Smooth muscle cell (in vitro differentiated cells): ENCODE measurements around the gene PIK3C2B. TPM values are rescaled to one million over a fixed set of nuclear protein-coding genes. Genes with fewer than 3 reads are reported as not detected.

Source experiments
- DNase-seq: peaks from one replicate; lab custom pipeline; 2025; ENCODE audit not compliant: unreplicated experiment; lab: John Stamatoyannopoulos, UW
- H2AFZ ChIP-seq: fragments of 200-600 bp; sonication (generic); 2 replicates; pipeline ENCODE4 v1.6.0; 2016; ENCODE audit warnings: antibody characterized with exemption, low read depth, mild to moderate bottlenecking
- H3F3A ChIP-seq: fragments of 200-600 bp; sonication (generic); 2 replicates; pipeline ENCODE4 v1.6.0; 2017; ENCODE audit warnings: antibody characterized with exemption, low read depth
- H3K27ac ChIP-seq: fragments of 200-600 bp; sonication (generic); 2 replicates; pipeline ENCODE4 v1.5.1; 2016; ENCODE audit warnings: low read depth, mild to moderate bottlenecking
- H3K27me3 ChIP-seq: fragments of 200-600 bp; sonication (generic); 2 replicates; pipeline ENCODE4 v1.6.1; 2016; ENCODE audit warnings: low read depth, mild to moderate bottlenecking
- H3K36me3 ChIP-seq: fragments of 200-600 bp; sonication (generic); 2 replicates; pipeline ENCODE4 v1.5.1; 2016; ENCODE audit warnings: low read depth
- H3K4me1 ChIP-seq: fragments of 200-600 bp; sonication (generic); 2 replicates; pipeline ENCODE4 v1.5.1; 2016; ENCODE audit warnings: low read depth
- H3K4me2 ChIP-seq: fragments of 200-600 bp; sonication (generic); 2 replicates; pipeline ENCODE4 v1.6.0; 2016; ENCODE audit warnings: mild to moderate bottlenecking
- H3K4me3 ChIP-seq: fragments of 200-600 bp; sonication (generic); 2 replicates; pipeline ENCODE4 v1.5.1; 2016; ENCODE audit warnings: mild to moderate bottlenecking
- H3K79me2 ChIP-seq: fragments of 200-600 bp; sonication (generic); 2 replicates; pipeline ENCODE4 v1.6.0; 2016; ENCODE audit warnings: low read depth, mild to moderate bottlenecking
- H3K9ac ChIP-seq: fragments of 200-600 bp; sonication (generic); 2 replicates; pipeline ENCODE4 v1.6.0; 2016; ENCODE audit warnings: low read depth
- H3K9me3 ChIP-seq: fragments of 200-600 bp; sonication (generic); replicated peaks from 2 replicates; pipeline ENCODE4 v1.5.1; 2016; ENCODE audit warnings: low read depth
- H4K20me1 ChIP-seq: fragments of 200-600 bp; sonication (generic); 2 replicates; pipeline ENCODE4 v1.6.0; 2016; ENCODE audit warnings: low read depth
- CTCF ChIP-seq: fragments of 200-600 bp; sonication (generic); IDR thresholded peaks from 2 replicates; pipeline ENCODE4 v1.5.1; 2017; ENCODE audit warnings: borderline replicate concordance, mild to moderate bottlenecking, antibody characterized with exemption; ENCODE audit not compliant: insufficient read depth, poor library complexity, severe bottlenecking
- WGBS: methylation state at CpG from one replicate; pipeline ENCODE4 v1.1.7; 2016; ENCODE audit warnings: low lambda C conversion rate; 5-methylcytosine and 5-hydroxymethylcytosine counted together
- polyA plus RNA-seq: library from polyadenylated mRNA; unstranded; fragments of >200 nt; fragmentation: Nextera tagmentation; extraction: Ambion mirVana; gene quantifications from 2 replicates; pipeline ENCODE4 v1.2.1, GENCODE V29; 2016
- total RNA-seq: library from RNA; depleted of rRNA; stranded (reverse); fragments of >200 nt; gene quantifications from 2 replicates; pipeline ENCODE4 v1.2.3, GENCODE V29; 2014

The PIK3C2B gene
- total and polyA plus RNA-seq, 2 experiments from 2014 or later, result 3.0 to 9.5 TPM

GRCh38 chr1:204461331-204462228 lies 33.0 kb downstream of the PIK3C2B start:
- Histone ChIP-seq H2AFZ (no peak overlapping the region), H3K36me3 (no peaks in the 10 kb centered on the region), H3K9me3 (no peaks in the 10 kb centered on the region), H3K27me3 (no peaks in the 10 kb centered on the region), H3K4me1 (peaks cover 7% of the 10 kb centered on the region), H4K20me1 (no peaks in the 10 kb centered on the region), H3K79me2 (no peaks in the 10 kb centered on the region), H3F3A (no peaks in the 10 kb centered on the region), H3K4me2 (no peak overlapping the region), H3K27ac (no peak overlapping the region), H3K9ac (no peak overlapping the region), H3K4me3 (no peak overlapping the region)
- no peak for DNase-seq
- TF ChIP-seq CTCF, result no peak
- 85% methylated on average over 11 of the region's 11 CpGs for WGBS

DNA sequence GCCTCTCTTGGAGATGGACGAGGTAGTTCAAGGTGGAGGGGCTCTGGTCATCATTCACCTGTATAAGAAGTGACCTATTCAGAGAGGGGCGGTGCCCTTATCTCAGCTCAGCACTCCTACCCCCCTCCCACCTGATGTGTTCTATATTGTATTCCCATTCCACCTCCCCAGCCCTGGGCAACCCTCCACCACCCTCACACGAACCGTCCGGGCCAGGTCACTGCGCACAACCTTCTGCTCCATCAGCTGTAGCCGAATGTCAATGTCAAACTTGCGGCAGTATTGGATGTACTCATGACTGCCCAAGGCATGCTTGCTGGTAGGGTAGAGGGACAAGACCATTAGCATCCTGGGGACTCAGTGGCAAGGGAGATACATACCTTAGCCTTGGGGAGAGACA lies 34.3 kb downstream of the PIK3C2B start:
- DNase-seq, result no peak
- no peak for TF ChIP-seq CTCF

DNA sequence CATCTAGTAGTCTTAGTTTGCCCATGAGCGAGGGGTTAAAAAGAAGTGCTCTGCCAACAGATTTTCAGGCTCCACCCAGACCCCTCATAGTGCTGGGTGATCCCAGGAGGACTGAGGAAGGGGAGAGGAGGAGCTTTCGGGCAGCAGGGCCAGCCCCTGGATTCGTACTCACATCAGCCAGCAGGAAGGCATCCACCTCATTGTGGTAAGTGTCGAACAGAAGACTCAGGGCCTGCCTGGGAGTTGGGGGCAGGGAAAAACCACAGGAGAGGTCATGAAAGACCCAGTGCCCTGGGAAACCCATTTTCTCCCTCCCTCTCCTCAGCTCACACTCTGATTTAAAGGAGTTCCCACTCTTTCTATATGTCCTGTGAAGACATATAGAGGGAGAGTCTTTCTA lies 34.9 kb downstream of the PIK3C2B start:
- DNase-seq, result no peak
- H3K36me3 ChIP-seq, result no peaks in the 10 kb centered on the region
- H4K20me1 ChIP-seq, result no peaks in the 10 kb centered on the region
- 97% methylated on average over 4 of the region's 4 CpGs for WGBS
- no peaks in the 10 kb centered on the region for H3F3A ChIP-seq
- TF ChIP-seq CTCF, result no peak
- no peak overlapping the region for H3K4me3 ChIP-seq
- no peak overlapping the region for H3K4me2 ChIP-seq
- no peaks in the 10 kb centered on the region for H3K9me3 ChIP-seq
- no peak overlapping the region for H2AFZ ChIP-seq
- no peak overlapping the region for H3K9ac ChIP-seq
- H3K79me2 ChIP-seq, result no peaks in the 10 kb centered on the region
- no peaks in the 10 kb centered on the region for H3K27me3 ChIP-seq
- H3K27ac ChIP-seq, result no peak overlapping the region
- H3K4me1 ChIP-seq, result peaks cover 18% of the 10 kb centered on the region

More for the DNA sequence above, 34.3 kb downstream of the PIK3C2B start:
- peaks cover 15% of the 10 kb centered on the region for H3K4me1 ChIP-seq
- no peaks in the 10 kb centered on the region for H4K20me1 ChIP-seq
- H3K27ac ChIP-seq, result no peak overlapping the region
- H2AFZ ChIP-seq, result no peak overlapping the region
- H3K9ac ChIP-seq, result no peak overlapping the region
- no peak overlapping the region for H3K4me2 ChIP-seq
- WGBS, result 96% methylated on average over 8 of the region's 8 CpGs
- no peaks in the 10 kb centered on the region for H3K9me3 ChIP-seq
- no peaks in the 10 kb centered on the region for H3K79me2 ChIP-seq
- H3K27me3 ChIP-seq, result no peaks in the 10 kb centered on the region
- H3F3A ChIP-seq, result no peaks in the 10 kb centered on the region
- H3K36me3 ChIP-seq, result no peaks in the 10 kb centered on the region
- H3K4me3 ChIP-seq, result no peak overlapping the region
